GM21381 (cell line): ENCODE results near the gene ATP1B1.
"Not testable (repeated sequence)": the region's sequence is repeated elsewhere in the genome, so short reads cannot be mapped to it uniquely, and the experiment has no call there.

ENCODE experiments used
- ATAC-seq: cut with Tn5 transposase; IDR thresholded peaks from one replicate; pipeline ENCODE4 v1.9.1; 2021; ENCODE audit warnings: mild to moderate bottlenecking, moderate library complexity; ENCODE audit not compliant: unreplicated experiment

The ATP1B1 gene

GRCh38 chr1:169115891-169116585, 9.5 kb downstream of the ATP1B1 start:
- peak; percentile 78 for ATAC-seq

GRCh38 chr1:169117014-169117413, 10.5 kb downstream of the ATP1B1 start:
- ATAC-seq: no peak

- no peak for ATAC-seq
Observed at GRCh38 chr1:169117599-169117998, 11.1 kb downstream of the ATP1B1 start.

GRCh38 chr1:169118227-169118626, 11.7 kb downstream of the ATP1B1 start:
- ATAC-seq: no peak

- ATAC-seq: no peak
Observed at GRCh38 chr1:169119405-169119804, 12.9 kb downstream of the ATP1B1 start.

- ATAC-seq: no peak
Observed at GRCh38 chr1:169120066-169120465, 13.6 kb downstream of the ATP1B1 start.

- no peak for ATAC-seq
Observed at GRCh38 chr1:169121146-169121923, 14.8 kb downstream of the ATP1B1 start.

- no peak for ATAC-seq
Observed at GRCh38 chr1:169122976-169123375, 16.5 kb downstream of the ATP1B1 start.

- no peak for ATAC-seq
Observed at GRCh38 chr1:169124459-169124858, 18.0 kb downstream of the ATP1B1 start.

- ATAC-seq: not testable (repeated sequence)
Observed at GRCh38 chr1:169125597-169125996, 19.1 kb downstream of the ATP1B1 start.

- no peak for ATAC-seq
Observed at GRCh38 chr1:169126335-169126734, 19.8 kb downstream of the ATP1B1 start.

GRCh38 chr1:169127305-169127704, 20.8 kb downstream of the ATP1B1 start:
- ATAC-seq: no peak

GRCh38 chr1:169128562-169128961, 22.1 kb downstream of the ATP1B1 start:
- ATAC-seq: no peak

GRCh38 chr1:169129109-169129784, 22.8 kb downstream of the ATP1B1 start:
- ATAC-seq: no peak

GRCh38 chr1:169130683-169131082, 24.2 kb downstream of the ATP1B1 start:
- no peak for ATAC-seq

- ATAC-seq: no peak
Observed at GRCh38 chr1:169132512-169133227, 26.2 kb downstream of the ATP1B1 start.

GRCh38 chr1:169133228-169133576, 26.7 kb downstream of the ATP1B1 start:
- no peak for ATAC-seq

- ATAC-seq: no peak
Observed at GRCh38 chr1:169133801-169134502, 27.5 kb downstream of the ATP1B1 start.

- no peak for ATAC-seq
Observed at GRCh38 chr1:169137357-169137756, 30.9 kb downstream of the ATP1B1 start.

GRCh38 chr1:169138866-169139670, 32.6 kb downstream of the ATP1B1 start:
- ATAC-seq: peak; percentile 91
